ENCODE data around the gene ZCCHC9. TPM values are rescaled to one million over a fixed set of nuclear protein-coding genes. Genes with fewer than 3 reads are reported as not detected.
"Not testable (repeated sequence)": the region's sequence is repeated elsewhere in the genome, so short reads cannot be mapped to it uniquely, and the experiment has no call there.

ZCCHC9 gene
- total RNA-seq, 1 experiment from 2014 or later: 22.0 TPM

DNA sequence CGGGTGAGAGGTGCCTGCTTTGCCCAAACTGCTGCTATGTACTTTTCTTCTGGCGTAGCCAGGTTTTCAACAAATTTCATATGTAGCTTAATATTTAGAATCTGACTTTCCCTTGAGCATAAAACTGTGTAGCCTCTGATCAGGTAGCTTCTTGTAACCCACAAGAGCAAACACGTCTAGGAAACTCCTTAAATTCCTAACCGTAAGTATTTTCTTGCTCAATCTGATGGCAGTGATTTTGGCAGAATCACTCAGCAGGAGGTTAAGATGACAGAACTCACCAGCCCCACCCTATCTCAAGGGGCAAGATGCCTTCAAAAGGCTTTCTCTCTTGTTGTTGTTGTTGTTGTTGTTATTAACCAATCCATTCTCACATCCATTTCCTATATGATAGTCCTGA is 47.5 kb upstream of the ZCCHC9 start:
- ChIA-PET CTCF (no interaction called here), POLR2A (ENCODE audit: unreplicated experiment) (no interaction called here)
- no peaks in the 10 kb centered on the region for H3K9me2 ChIP-seq (ENCODE audit: insufficient read depth)
- no peaks in the 10 kb centered on the region for H3K36me3 ChIP-seq (ENCODE audit: low read depth)
- no peaks in the 10 kb centered on the region for H3K27me3 ChIP-seq (ENCODE audit: insufficient read depth, low read depth)
- no TSS peak for BruUV-seq (replicated peaks)
- no peaks in the 10 kb centered on the region; the same call in 1 of the 2 replicates for H3F3A ChIP-seq (ENCODE audit: insufficient read depth, low read depth)
- H4K20me1 ChIP-seq (ENCODE audit: insufficient read depth): no peaks in the 10 kb centered on the region; the same call in 1 of the 2 replicates
- intact Hi-C loops (cut with micrococcal nuclease; ENCODE audit: unreplicated experiment): no loop called here
- H3K27ac ChIP-seq: no peak overlapping the region
- peaks cover 19% of the 10 kb centered on the region; the same call in 1 of the 2 replicates for H3K4me1 ChIP-seq (replicated peaks; ENCODE audit: insufficient read depth)
- DNase-seq: no peak
- no peak overlapping the region for H3K4me2 ChIP-seq
- no peak overlapping the region for H3K4me3 ChIP-seq
- TF ChIP-seq EZH2 (IDR thresholded peaks at IDR 0.05; ENCODE audit: low read depth): no peak
- H3K9me3 ChIP-seq (ENCODE audit: insufficient read depth, low read depth): no peaks in the 10 kb centered on the region
- no peaks in the 10 kb centered on the region for H3K79me2 ChIP-seq (ENCODE audit: low read depth)
- no peak overlapping the region for H2AFZ ChIP-seq

DNA sequence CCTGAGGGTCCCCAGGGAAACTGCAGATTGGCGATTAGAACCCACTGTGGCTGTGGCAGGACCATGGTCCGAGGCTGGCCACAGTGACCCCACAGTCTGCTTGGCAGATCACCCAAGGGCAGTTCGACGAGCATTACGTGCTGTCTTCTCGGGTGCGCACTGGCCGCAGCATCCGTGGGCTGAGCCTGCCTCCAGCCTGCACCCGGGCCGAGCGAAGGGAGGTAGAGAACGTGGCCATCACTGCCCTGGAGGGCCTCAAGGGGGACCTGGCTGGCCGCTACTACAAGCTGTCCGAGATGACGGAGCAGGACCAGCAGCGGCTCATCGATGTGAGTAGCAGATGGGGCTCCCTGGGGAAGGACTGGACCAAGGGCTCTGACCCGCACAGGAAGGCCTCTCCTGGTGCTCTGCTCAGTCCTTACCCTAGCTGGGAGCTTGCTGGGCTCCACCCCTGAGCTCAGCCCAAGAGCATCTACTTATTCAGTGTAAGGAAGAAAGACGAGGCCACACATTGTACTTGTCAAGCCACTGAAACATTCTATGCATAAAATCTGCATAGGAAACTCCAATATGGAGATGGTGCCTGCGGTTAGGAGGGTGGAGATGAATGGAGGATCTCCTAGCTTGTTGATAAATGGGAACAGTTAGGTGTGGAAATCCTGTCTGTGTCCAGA is 46.4 kb upstream of the ZCCHC9 start:
- H3K79me2 ChIP-seq (ENCODE audit: low read depth): no peaks in the 10 kb centered on the region
- intact Hi-C loops (cut with micrococcal nuclease; ENCODE audit: unreplicated experiment): no loop called here
- H3K9me3 ChIP-seq (ENCODE audit: insufficient read depth, low read depth): no peaks in the 10 kb centered on the region
- ChIA-PET CTCF (no interaction called here), POLR2A (ENCODE audit: unreplicated experiment) (no interaction called here)
- peaks cover 10% of the 10 kb centered on the region; the same call in 1 of the 2 replicates for H3K4me1 ChIP-seq (replicated peaks; ENCODE audit: insufficient read depth)
- no peak for DNase-seq
- no peak overlapping the region for H3K27ac ChIP-seq
- TF ChIP-seq, protein P1, sequence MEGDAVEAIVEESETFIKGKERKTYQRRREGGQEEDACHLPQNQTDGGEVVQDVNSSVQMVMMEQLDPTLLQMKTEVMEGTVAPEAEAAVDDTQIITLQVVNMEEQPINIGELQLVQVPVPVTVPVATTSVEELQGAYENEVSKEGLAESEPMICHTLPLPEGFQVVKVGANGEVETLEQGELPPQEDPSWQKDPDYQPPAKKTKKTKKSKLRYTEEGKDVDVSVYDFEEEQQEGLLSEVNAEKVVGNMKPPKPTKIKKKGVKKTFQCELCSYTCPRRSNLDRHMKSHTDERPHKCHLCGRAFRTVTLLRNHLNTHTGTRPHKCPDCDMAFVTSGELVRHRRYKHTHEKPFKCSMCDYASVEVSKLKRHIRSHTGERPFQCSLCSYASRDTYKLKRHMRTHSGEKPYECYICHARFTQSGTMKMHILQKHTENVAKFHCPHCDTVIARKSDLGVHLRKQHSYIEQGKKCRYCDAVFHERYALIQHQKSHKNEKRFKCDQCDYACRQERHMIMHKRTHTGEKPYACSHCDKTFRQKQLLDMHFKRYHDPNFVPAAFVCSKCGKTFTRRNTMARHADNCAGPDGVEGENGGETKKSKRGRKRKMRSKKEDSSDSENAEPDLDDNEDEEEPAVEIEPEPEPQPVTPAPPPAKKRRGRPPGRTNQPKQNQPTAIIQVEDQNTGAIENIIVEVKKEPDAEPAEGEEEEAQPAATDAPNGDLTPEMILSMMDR (conservative IDR thresholded peaks at IDR 0.05): no peak
- no peak for TF ChIP-seq EZH2 (IDR thresholded peaks at IDR 0.05; ENCODE audit: low read depth)
- H3K27me3 ChIP-seq (ENCODE audit: insufficient read depth, low read depth): no peaks in the 10 kb centered on the region
- no peaks in the 10 kb centered on the region; the same call in 1 of the 2 replicates for H4K20me1 ChIP-seq (ENCODE audit: insufficient read depth)
- no peaks in the 10 kb centered on the region; the same call in 1 of the 2 replicates for H3F3A ChIP-seq (ENCODE audit: insufficient read depth, low read depth)
- no peaks in the 10 kb centered on the region for H3K9me2 ChIP-seq (ENCODE audit: insufficient read depth)
- H2AFZ ChIP-seq: no peak overlapping the region
- no peak overlapping the region for H3K4me2 ChIP-seq
- H3K4me3 ChIP-seq: no peak overlapping the region
- no TSS peak for BruUV-seq (replicated peaks)
- no peaks in the 10 kb centered on the region for H3K36me3 ChIP-seq (ENCODE audit: low read depth)

DNA sequence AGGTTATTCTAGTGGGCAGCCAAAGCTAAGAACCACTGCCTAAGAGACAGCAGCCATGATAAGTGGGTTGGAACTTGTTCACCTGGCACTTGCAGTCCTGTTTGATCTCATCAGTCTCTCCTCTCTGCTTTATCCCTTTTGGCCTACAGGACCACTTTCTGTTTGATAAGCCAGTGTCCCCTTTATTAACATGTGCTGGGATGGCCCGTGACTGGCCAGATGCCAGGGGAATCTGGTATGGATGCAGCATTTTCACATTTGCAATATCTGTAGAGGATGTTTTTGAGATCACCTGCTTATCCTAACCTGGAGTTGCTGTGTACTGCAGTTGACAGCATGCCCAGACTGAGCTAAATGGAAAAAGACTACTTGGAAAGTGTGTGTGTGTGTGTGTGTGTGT is 44.6 kb upstream of the ZCCHC9 start:
- no peak overlapping the region for H2AFZ ChIP-seq
- CTCF ChIA-PET: no interaction called here
- no TSS peak for BruUV-seq (replicated peaks)

DNA sequence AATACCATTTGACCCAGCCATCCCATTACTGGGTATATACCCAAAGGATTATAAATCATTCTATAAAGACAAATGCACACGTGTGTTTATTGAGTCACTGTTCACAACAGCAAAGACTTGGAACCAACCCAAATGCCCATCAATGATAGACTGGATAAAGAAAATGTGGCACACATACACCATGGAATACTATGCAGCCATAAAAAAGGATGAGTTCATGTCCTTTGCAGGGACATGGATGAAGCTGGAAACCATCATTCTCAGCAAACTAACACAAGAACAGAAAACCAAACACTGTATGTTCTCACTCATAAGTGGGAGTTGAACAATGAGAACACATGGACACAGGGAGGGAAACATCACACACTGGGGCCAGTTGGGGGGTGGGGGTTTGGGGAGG is 38.6 kb upstream of the ZCCHC9 start:
- CTCF ChIA-PET; H3K9me3 ChIP-seq (ENCODE audit: insufficient read depth, low read depth); H3K4me2 ChIP-seq; DNase-seq; POLR2A ChIA-PET (ENCODE audit: unreplicated experiment); H3K4me1 ChIP-seq (replicated peaks; ENCODE audit: insufficient read depth); intact Hi-C loops (cut with micrococcal nuclease; ENCODE audit: unreplicated experiment); H3K9me2 ChIP-seq (ENCODE audit: insufficient read depth); H3K27ac ChIP-seq; H3K79me2 ChIP-seq (ENCODE audit: low read depth); H3K36me3 ChIP-seq (ENCODE audit: low read depth); H2AFZ ChIP-seq; H4K20me1 ChIP-seq (ENCODE audit: insufficient read depth); H3K27me3 ChIP-seq (ENCODE audit: insufficient read depth, low read depth); BruUV-seq (replicated peaks); H3F3A ChIP-seq (ENCODE audit: insufficient read depth, low read depth); H3K4me3 ChIP-seq: not testable (repeated sequence)

More for the DNA sequence above, 44.6 kb upstream of the ZCCHC9 start:
- no peaks in the 10 kb centered on the region for H3F3A ChIP-seq (ENCODE audit: insufficient read depth, low read depth)
- 0 out of 2 replicates have a peak, but pooled peaks cover 7% of the 10 kb centered on the region for H3K4me1 ChIP-seq (replicated peaks; ENCODE audit: insufficient read depth)
- no peak overlapping the region for H3K4me2 ChIP-seq
- H3K4me3 ChIP-seq: no peak overlapping the region
- TF ChIP-seq EZH2 (IDR thresholded peaks at IDR 0.05; ENCODE audit: low read depth): no peak
- TF ChIP-seq, protein P1 (conservative IDR thresholded peaks at IDR 0.05): no peak
- DNase-seq: no peak
- H3K79me2 ChIP-seq (ENCODE audit: low read depth): no peaks in the 10 kb centered on the region
- H3K27ac ChIP-seq: no peak overlapping the region
- no peaks in the 10 kb centered on the region; the same call in 1 of the 2 replicates for H4K20me1 ChIP-seq (ENCODE audit: insufficient read depth)
- no peaks in the 10 kb centered on the region; the same call in 1 of the 2 replicates for H3K9me3 ChIP-seq (ENCODE audit: insufficient read depth, low read depth)
- intact Hi-C loops (cut with micrococcal nuclease; ENCODE audit: unreplicated experiment): no loop called here
- H3K36me3 ChIP-seq (ENCODE audit: low read depth): no peaks in the 10 kb centered on the region
- POLR2A ChIA-PET (ENCODE audit: unreplicated experiment): no interaction called here
- H3K9me2 ChIP-seq (ENCODE audit: insufficient read depth): no peaks in the 10 kb centered on the region
- no peaks in the 10 kb centered on the region for H3K27me3 ChIP-seq (ENCODE audit: insufficient read depth, low read depth)
